ENCODE results near the gene TXNDC12. TPM values are rescaled to one million over a fixed set of nuclear protein-coding genes. Genes with fewer than 3 reads are reported as not detected.

TXNDC12 gene
- total and polyA plus RNA-seq, 4 donors = 22.4 to 59.8 (median 52.9) TPM

DNA sequence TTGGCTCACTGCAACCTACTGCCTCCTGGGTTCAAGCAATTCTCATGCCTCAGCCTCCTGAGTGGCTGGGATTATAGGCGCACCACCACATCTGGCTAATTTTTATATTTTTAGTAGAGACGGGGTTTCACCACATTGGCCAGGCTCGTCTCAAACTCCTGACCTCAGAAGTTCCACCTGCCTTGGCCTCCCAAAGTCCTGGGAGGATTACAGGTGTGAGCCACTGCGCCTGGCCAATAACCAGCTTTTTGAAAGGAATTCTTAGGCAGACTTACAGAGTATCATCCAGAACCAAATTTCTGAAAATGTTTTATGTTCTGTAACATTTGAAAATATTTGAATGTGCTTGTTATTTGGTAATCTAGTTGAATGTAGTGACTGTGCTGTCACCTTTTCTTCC, 15.7 kb upstream of the TXNDC12 start:
- Histone ChIP-seq H3K9me3 (ENCODE audit: control insufficient read depth, insufficient read depth, low read length) (no peaks in the 10 kb centered on the region), H3K27ac (ENCODE audit: low read depth, low read length) (no peak overlapping the region), H3K36me3 (ENCODE audit: control insufficient read depth, insufficient read depth, low read length) (peaks cover 22% of the 10 kb centered on the region), H3K4me3 (ENCODE audit: low read depth, low read length) (no peak overlapping the region), H3K4me1 (ENCODE audit: control insufficient read depth, insufficient read depth, low read length) (no peaks in the 10 kb centered on the region), H3K27me3 (ENCODE audit: control insufficient read depth, insufficient read depth, low read length) (no peaks in the 10 kb centered on the region)
- DNase-seq (ENCODE audit: low read depth in 4 of 6, low spot score in 6 of 6) = no peak
- 100% methylated on average over 1 of the region's 4 CpGs for WGBS (ENCODE audit: insufficient coverage)

- peaks cover 44% of the 10 kb centered on the region for H3K36me3 ChIP-seq (ENCODE audit: control insufficient read depth, insufficient read depth, low read length)
Observed at GRCh38 chr1:52063192-52063591, 8.2 kb upstream of the TXNDC12 start.

GRCh38 chr1:52060822-52061221, 5.8 kb upstream of the TXNDC12 start:
- H3K4me3 ChIP-seq (ENCODE audit: low read depth, low read length) = no peak overlapping the region
- WGBS (ENCODE audit: insufficient coverage) = 100% methylated on average over 4 of the region's 4 CpGs

More at GRCh38 chr1:52063192-52063591, 8.2 kb upstream of the TXNDC12 start:
- 95% methylated on average over 2 of the region's 2 CpGs for WGBS (ENCODE audit: insufficient coverage)
- Histone ChIP-seq H3K27me3 (ENCODE audit: control insufficient read depth, insufficient read depth, low read length) (no peaks in the 10 kb centered on the region), H3K9me3 (ENCODE audit: control insufficient read depth, insufficient read depth, low read length) (no peaks in the 10 kb centered on the region), H3K4me3 (ENCODE audit: low read depth, low read length) (no peak overlapping the region), H3K4me1 (ENCODE audit: control insufficient read depth, insufficient read depth, low read length) (peaks cover 4% of the 10 kb centered on the region), H3K27ac (ENCODE audit: low read depth, low read length) (no peak overlapping the region)
- no peak for DNase-seq (ENCODE audit: low read depth in 4 of 6, low spot score in 6 of 6)

DNA sequence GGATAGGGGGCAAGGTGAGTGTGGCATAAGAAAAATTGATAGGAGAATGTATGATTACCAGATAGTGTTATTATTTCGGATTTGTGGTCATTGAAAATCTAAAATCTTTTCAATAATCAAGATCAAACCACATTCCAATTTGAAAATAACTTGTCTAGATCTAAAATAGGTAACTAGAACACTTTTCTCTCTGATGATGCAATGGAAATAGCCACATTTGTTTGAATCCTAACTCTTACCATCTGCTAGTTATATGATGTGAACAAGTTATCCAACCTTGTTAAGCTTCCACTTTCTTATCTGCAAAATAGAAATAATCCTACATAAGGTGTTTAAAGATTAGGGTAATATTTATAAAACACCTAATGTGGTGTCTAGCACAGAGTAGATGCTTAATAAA, 4.9 kb upstream of the TXNDC12 start:
- Histone ChIP-seq H3K27ac (ENCODE audit: low read depth, low read length) (no peak overlapping the region), H3K9me3 (ENCODE audit: control insufficient read depth, insufficient read depth, low read length) (no peaks in the 10 kb centered on the region), H3K27me3 (ENCODE audit: control insufficient read depth, insufficient read depth, low read length) (no peaks in the 10 kb centered on the region), H3K4me3 (ENCODE audit: low read depth, low read length) (no peak overlapping the region), H3K36me3 (ENCODE audit: control insufficient read depth, insufficient read depth, low read length) (peaks cover 22% of the 10 kb centered on the region), H3K4me1 (ENCODE audit: control insufficient read depth, insufficient read depth, low read length) (peaks cover 4% of the 10 kb centered on the region)
- no CpG with 5 or more reads among the region's 1 CpG for WGBS (ENCODE audit: insufficient coverage)
- DNase-seq (ENCODE audit: low read depth in 4 of 6, low spot score in 6 of 6) = no peak

More at GRCh38 chr1:52060822-52061221, 5.8 kb upstream of the TXNDC12 start:
- Histone ChIP-seq H3K27me3 (ENCODE audit: control insufficient read depth, insufficient read depth, low read length) (no peaks in the 10 kb centered on the region), H3K9me3 (ENCODE audit: control insufficient read depth, insufficient read depth, low read length) (no peaks in the 10 kb centered on the region), H3K36me3 (ENCODE audit: control insufficient read depth, insufficient read depth, low read length) (peaks cover 30% of the 10 kb centered on the region), H3K27ac (ENCODE audit: low read depth, low read length) (no peak overlapping the region), H3K4me1 (ENCODE audit: control insufficient read depth, insufficient read depth, low read length) (peaks cover 4% of the 10 kb centered on the region)
- DNase-seq (ENCODE audit: low read depth in 4 of 6, low spot score in 6 of 6) = no peak

- H3K9me3 ChIP-seq (ENCODE audit: control insufficient read depth, insufficient read depth, low read length) = no peaks in the 10 kb centered on the region
- no peak overlapping the region for H3K4me3 ChIP-seq (ENCODE audit: low read depth, low read length)
- peaks cover 22% of the 10 kb centered on the region for H3K36me3 ChIP-seq (ENCODE audit: control insufficient read depth, insufficient read depth, low read length)
- no peaks in the 10 kb centered on the region for H3K27me3 ChIP-seq (ENCODE audit: control insufficient read depth, insufficient read depth, low read length)
- H3K4me1 ChIP-seq (ENCODE audit: control insufficient read depth, insufficient read depth, low read length) = peaks cover 8% of the 10 kb centered on the region
- H3K27ac ChIP-seq (ENCODE audit: low read depth, low read length) = no peak overlapping the region
- DNase-seq (ENCODE audit: low read depth in 4 of 6, low spot score in 6 of 6) = no peak
Observed at GRCh38 chr1:52059321-52059720, 4.3 kb upstream of the TXNDC12 start.

DNA sequence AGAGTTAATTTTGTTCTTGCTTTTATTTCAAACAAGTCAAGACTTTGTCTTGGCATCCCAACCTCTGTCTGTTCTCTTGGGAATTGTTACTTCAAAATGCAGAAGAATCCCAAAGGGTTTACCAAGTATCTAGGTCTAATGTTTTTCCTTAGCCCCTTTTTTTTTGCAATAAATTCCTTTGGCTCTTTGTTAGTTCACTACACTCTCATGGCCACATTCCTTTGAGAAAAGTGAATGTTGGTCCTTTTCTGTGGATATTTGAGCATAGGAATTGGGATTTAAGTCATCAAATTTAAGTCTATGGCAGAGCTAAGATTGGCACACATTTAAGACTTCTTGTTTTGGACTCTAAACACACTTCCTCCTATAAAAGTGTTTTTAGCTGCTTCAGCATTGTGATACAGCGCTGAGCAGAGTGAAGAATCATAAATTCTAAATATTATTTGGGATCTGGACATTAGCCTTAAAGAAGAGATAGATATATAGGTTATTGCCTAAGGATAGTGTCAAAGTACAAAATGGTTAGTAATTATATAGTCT, 3.0 kb upstream of the TXNDC12 start:
- WGBS (ENCODE audit: insufficient coverage) = no CpG with 5 or more reads among the region's 1 CpG
- Histone ChIP-seq H3K27ac (ENCODE audit: low read depth, low read length) (no peak overlapping the region), H3K4me3 (ENCODE audit: low read depth, low read length) (no peak overlapping the region)

GRCh38 chr1:52057255-52057654, 2.3 kb upstream of the TXNDC12 start:
- no peak for DNase-seq (ENCODE audit: low read depth in 4 of 6, low spot score in 6 of 6)
- Histone ChIP-seq H3K9me3 (ENCODE audit: control insufficient read depth, insufficient read depth, low read length) (no peaks in the 10 kb centered on the region), H3K27me3 (ENCODE audit: control insufficient read depth, insufficient read depth, low read length) (no peaks in the 10 kb centered on the region), H3K36me3 (ENCODE audit: control insufficient read depth, insufficient read depth, low read length) (peaks cover 16% of the 10 kb centered on the region), H3K4me1 (ENCODE audit: control insufficient read depth, insufficient read depth, low read length) (peaks cover 8% of the 10 kb centered on the region), H3K27ac (ENCODE audit: low read depth, low read length) (peak overlapping the region; percentile 96), H3K4me3 (ENCODE audit: low read depth, low read length) (peak overlapping the region; percentile 82)
- no CpG with 5 or more reads among the region's 1 CpG for WGBS (ENCODE audit: insufficient coverage)

More for the DNA sequence above, 3.0 kb upstream of the TXNDC12 start:
- Histone ChIP-seq H3K27me3 (ENCODE audit: control insufficient read depth, insufficient read depth, low read length) (no peaks in the 10 kb centered on the region), H3K4me1 (ENCODE audit: control insufficient read depth, insufficient read depth, low read length) (peaks cover 8% of the 10 kb centered on the region), H3K36me3 (ENCODE audit: control insufficient read depth, insufficient read depth, low read length) (peaks cover 20% of the 10 kb centered on the region), H3K9me3 (ENCODE audit: control insufficient read depth, insufficient read depth, low read length) (no peaks in the 10 kb centered on the region)
- DNase-seq (ENCODE audit: low read depth in 4 of 6, low spot score in 6 of 6) = no peak

DNA sequence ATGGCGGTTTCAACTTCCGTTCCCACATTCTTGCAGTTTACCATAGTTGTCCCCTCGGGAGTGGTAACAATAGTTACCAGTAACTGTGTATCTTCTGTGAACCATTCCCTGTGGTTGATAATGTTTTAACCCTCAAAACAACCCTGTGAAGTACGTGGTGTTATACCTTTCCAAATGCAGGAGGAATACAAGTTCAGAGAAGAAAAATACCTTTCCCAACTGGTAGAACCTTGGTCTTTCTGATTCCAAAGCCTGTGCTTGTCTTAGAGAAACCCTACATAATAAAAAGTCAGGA, 1.9 kb upstream of the TXNDC12 start:
- Histone ChIP-seq H3K4me3 (ENCODE audit: low read depth, low read length) (peak overlapping the region; percentile 82), H3K27me3 (ENCODE audit: control insufficient read depth, insufficient read depth, low read length) (no peaks in the 10 kb centered on the region), H3K27ac (ENCODE audit: low read depth, low read length) (peak overlapping the region; percentile 96), H3K9me3 (ENCODE audit: control insufficient read depth, insufficient read depth, low read length) (no peaks in the 10 kb centered on the region), H3K4me1 (ENCODE audit: control insufficient read depth, insufficient read depth, low read length) (peaks cover 8% of the 10 kb centered on the region), H3K36me3 (ENCODE audit: control insufficient read depth, insufficient read depth, low read length) (peaks cover 13% of the 10 kb centered on the region)
- WGBS (ENCODE audit: insufficient coverage) = no CpG with 5 or more reads among the region's 4 CpGs
- no peak for DNase-seq (ENCODE audit: low read depth in 4 of 6, low spot score in 6 of 6)

GRCh38 chr1:52056163-52056936, 1.4 kb upstream of the TXNDC12 start, which contains the start of gene BTF3L4:
TSS of gene BTF3L4 (plus strand) at chr1:52056295. CDS start at chr1:52059848, 3,553 bp downstream.
- WGBS (ENCODE audit: insufficient coverage) = 0% methylated on average over 53 of the region's 54 CpGs
- DNase-seq (ENCODE audit: low read depth in 4 of 6, low spot score in 6 of 6) = peak; percentile 38 to 99 (median 88)
- H3K9me3 ChIP-seq (ENCODE audit: control insufficient read depth, insufficient read depth, low read length) = no peaks in the 10 kb centered on the region

DNA sequence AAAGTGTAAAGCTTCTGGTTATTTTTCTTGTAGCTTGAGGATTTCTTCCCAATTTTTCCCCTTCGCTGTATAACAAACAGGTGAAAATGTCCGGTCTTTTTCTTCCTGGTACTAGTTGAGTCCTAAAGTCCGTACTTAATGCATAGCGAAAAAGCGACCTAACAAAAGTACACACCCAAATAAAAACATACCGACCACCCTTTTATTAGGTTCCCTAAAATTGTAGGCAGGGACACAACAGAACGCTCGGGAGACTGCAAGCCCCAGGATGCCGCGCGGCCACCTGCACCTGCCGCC, 823 bp upstream of the TXNDC12 start:
- H3K27ac ChIP-seq (ENCODE audit: low read depth, low read length) = peak overlapping the region; percentile 96
- H3K27me3 ChIP-seq (ENCODE audit: control insufficient read depth, insufficient read depth, low read length) = no peaks in the 10 kb centered on the region
- no peaks in the 10 kb centered on the region for H3K9me3 ChIP-seq (ENCODE audit: control insufficient read depth, insufficient read depth, low read length)
- DNase-seq (ENCODE audit: low read depth in 4 of 6, low spot score in 6 of 6) = peak in 2 of 6 donors; percentile 22 to 54
- peak overlapping the region; percentile 82 for H3K4me3 ChIP-seq (ENCODE audit: low read depth, low read length)
- WGBS (ENCODE audit: insufficient coverage) = 0% methylated on average over 12 of the region's 12 CpGs
- H3K4me1 ChIP-seq (ENCODE audit: control insufficient read depth, insufficient read depth, low read length) = peaks cover 8% of the 10 kb centered on the region
- H3K36me3 ChIP-seq (ENCODE audit: control insufficient read depth, insufficient read depth, low read length) = peaks cover 4% of the 10 kb centered on the region

More at GRCh38 chr1:52056163-52056936, 1.4 kb upstream of the TXNDC12 start, which contains the start of gene BTF3L4:
- Histone ChIP-seq H3K4me1 (ENCODE audit: control insufficient read depth, insufficient read depth, low read length) (peaks cover 8% of the 10 kb centered on the region), H3K27me3 (ENCODE audit: control insufficient read depth, insufficient read depth, low read length) (no peaks in the 10 kb centered on the region), H3K36me3 (ENCODE audit: control insufficient read depth, insufficient read depth, low read length) (peaks cover 8% of the 10 kb centered on the region), H3K4me3 (ENCODE audit: low read depth, low read length) (peak within 1 kb of the TSS; percentile 82), H3K27ac (ENCODE audit: low read depth, low read length) (peak within 1 kb of the TSS; percentile 96)

Data from spinal cord (tissue), 10 donors.